Measurements from ENCODE around the gene SPRED2.

SPRED2 gene

GRCh38 chr2:65411056-65411795 is 21.2 kb downstream of the SPRED2 start:
- DNase-seq: no peak

- no peak for DNase-seq
Measured at GRCh38 chr2:65409045-65409444, 23.4 kb downstream of the SPRED2 start.

GRCh38 chr2:65407240-65407639 is 25.2 kb downstream of the SPRED2 start:
- DNase-seq: no peak

GRCh38 chr2:65404988-65405697 is 27.3 kb downstream of the SPRED2 start:
- no peak for DNase-seq

- no peak for DNase-seq
Measured at GRCh38 chr2:65403529-65403915, 28.9 kb downstream of the SPRED2 start.

- DNase-seq: no peak
Measured at GRCh38 chr2:65402780-65403528, 29.4 kb downstream of the SPRED2 start.

- no peak for DNase-seq
Measured at GRCh38 chr2:65402323-65402722, 30.1 kb downstream of the SPRED2 start.

- no peak for DNase-seq
Measured at GRCh38 chr2:65397122-65397521, 35.3 kb downstream of the SPRED2 start.

GRCh38 chr2:65396348-65397026 is 35.9 kb downstream of the SPRED2 start:
- DNase-seq: no peak

- no peak for DNase-seq
Measured at GRCh38 chr2:65395621-65396347, 36.6 kb downstream of the SPRED2 start.

GRCh38 chr2:65393743-65394422 is 38.5 kb downstream of the SPRED2 start:
- no peak for DNase-seq

GRCh38 chr2:65393046-65393445 is 39.4 kb downstream of the SPRED2 start:
- no peak for DNase-seq

- no peak for DNase-seq
Measured at GRCh38 chr2:65392609-65393008, 39.8 kb downstream of the SPRED2 start.

- DNase-seq: no peak
Measured at GRCh38 chr2:65390134-65390533, 42.3 kb downstream of the SPRED2 start.

- no peak for DNase-seq
Measured at GRCh38 chr2:65389476-65389875, 42.9 kb downstream of the SPRED2 start.

GRCh38 chr2:65388596-65389390 is 43.6 kb downstream of the SPRED2 start:
- DNase-seq: no peak

- no peak for DNase-seq
Measured at GRCh38 chr2:65388051-65388531, 44.3 kb downstream of the SPRED2 start.

GRCh38 chr2:65386989-65387388 is 45.4 kb downstream of the SPRED2 start:
- DNase-seq: no peak

- DNase-seq: no peak
Measured at GRCh38 chr2:65386344-65386743, 46.1 kb downstream of the SPRED2 start.

GRCh38 chr2:65383541-65384488 is 48.6 kb downstream of the SPRED2 start:
- no peak for DNase-seq

Data from NCI-H1092 (cell line).